Measurements from ENCODE around the gene GNRHR. TPM values are rescaled to one million over a fixed set of nuclear protein-coding genes. Genes with fewer than 3 reads are reported as not detected.
"Not testable (repeated sequence)": the region's sequence is repeated elsewhere in the genome, so short reads cannot be mapped to it uniquely, and the experiment has no call there.

GNRHR gene, protein sequence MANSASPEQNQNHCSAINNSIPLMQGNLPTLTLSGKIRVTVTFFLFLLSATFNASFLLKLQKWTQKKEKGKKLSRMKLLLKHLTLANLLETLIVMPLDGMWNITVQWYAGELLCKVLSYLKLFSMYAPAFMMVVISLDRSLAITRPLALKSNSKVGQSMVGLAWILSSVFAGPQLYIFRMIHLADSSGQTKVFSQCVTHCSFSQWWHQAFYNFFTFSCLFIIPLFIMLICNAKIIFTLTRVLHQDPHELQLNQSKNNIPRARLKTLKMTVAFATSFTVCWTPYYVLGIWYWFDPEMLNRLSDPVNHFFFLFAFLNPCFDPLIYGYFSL
- not detected in 2 replicates for total RNA-seq (2014; rRNA removed; shearing (Covaris generic))

DNA sequence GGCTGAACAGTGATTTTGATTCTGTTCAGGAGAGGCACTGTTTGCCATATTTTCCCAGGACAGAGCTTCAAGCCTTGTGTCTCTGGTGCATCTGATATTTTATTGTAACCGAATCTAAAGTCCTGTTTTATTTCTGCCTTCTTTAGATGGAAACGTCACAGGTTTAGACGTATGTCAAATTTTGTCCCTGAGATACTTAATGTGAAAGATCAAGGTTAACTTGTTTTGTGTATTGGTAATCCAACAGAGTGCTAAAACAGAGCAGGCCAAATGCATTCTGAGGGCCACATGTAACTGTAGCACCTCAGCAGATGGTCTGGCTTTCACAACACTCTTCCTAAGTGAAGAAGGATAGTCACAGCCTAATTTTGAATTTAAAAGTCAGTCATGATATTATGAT is at the start of gene GNRHR:
Gene GNRHR, minus strand, starts transcription at position 101 of the 400 bp plus-strand sequence. Its CDS starts 53 bp downstream, at position 48.
- DNase-seq (ENCODE audit: low spot score) = no peak

DNA sequence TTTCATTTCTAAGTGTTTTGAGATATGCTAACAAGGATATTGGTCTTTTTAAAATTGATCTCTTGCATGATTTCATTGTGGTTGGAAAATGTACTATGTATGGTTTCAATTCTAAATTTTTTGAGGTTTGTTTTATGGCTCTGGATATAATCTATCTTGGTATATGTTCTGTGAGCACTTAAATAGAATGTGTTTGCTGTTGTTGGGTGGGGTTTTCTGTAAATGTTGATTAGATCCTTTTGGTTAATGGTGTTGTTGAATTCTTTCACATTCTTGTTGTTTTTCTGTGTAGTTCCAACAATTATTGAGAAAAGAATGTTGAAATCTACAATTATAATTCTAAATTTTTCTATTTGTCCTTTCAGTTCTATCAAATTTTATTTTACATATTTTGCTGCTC is 42.6 kb upstream of the GNRHR start:
- DNase-seq (ENCODE audit: low spot score) = no peak

GRCh38 chr4:67790721-67791120 is 36.5 kb upstream of the GNRHR start:
- no peak for DNase-seq (ENCODE audit: low spot score)

- no peak for DNase-seq (ENCODE audit: low spot score)
Observed at GRCh38 chr4:67787311-67787710, 33.1 kb upstream of the GNRHR start.

GRCh38 chr4:67785528-67785927 is 31.3 kb upstream of the GNRHR start:
- DNase-seq (ENCODE audit: low spot score) = no peak

DNA sequence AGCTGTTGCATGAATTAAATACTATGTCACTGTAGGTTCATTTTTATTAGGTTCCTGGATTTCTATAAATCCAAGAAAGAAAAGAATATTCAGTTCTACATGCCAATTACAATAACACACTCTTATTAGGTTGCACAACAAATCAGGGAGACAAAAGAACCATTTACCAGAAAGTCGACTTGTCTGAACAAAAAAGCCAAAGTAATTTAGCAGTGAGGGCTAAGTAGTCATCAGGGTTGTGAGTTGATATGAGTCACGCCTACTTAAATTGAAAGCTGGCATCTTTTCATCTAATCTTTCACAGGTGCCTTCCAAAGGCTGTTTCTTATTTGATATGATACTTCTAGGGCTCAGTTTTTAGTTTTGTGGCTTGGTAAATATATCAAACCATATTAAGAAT is 25.4 kb upstream of the GNRHR start:
- no peak for DNase-seq (ENCODE audit: low spot score)

- no peak for DNase-seq (ENCODE audit: low spot score)
Observed at GRCh38 chr4:67776746-67777145, 22.6 kb upstream of the GNRHR start.

- DNase-seq (ENCODE audit: low spot score) = no peak
Observed at GRCh38 chr4:67770422-67770821, 16.2 kb upstream of the GNRHR start.

- no peak for DNase-seq (ENCODE audit: low spot score)
Observed at GRCh38 chr4:67765928-67766327, 11.7 kb upstream of the GNRHR start.

DNA sequence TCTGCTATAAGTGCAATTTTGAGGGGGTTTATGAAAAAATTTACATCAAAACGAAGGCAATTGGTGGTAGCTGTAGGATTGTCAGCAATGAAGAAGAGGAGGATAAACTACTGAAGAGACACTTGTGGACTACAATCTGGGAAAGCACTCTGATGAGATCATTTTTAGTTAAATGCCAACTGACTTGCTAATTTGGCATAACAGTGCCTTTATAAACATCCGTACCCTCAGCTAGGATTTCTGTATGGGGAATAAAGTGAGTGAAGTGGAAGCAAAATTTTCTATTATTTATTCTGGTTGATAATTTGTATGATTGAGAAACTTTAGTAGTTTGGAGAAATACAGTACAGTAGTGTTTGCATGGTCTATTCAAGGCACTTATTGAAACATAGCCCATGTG is 11.2 kb upstream of the GNRHR start:
- no peak for DNase-seq (ENCODE audit: low spot score)

DNA sequence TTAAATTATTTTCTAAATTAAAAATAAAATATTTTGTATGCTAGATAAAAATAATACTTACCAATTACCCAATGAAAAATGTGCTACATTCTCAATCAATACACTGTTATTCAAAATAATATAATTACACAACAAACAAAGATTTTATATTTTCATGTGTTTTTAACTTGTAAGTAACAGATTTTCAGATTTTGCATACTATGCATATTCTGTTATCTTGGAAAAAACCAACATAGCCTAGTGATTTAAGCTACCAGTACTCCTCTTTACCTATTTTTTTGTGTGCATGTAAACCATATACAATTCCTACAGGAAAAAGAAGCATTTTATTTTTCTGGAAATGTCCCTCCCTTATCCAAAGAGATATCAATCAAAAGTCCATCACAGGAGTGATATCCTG is 10.0 kb upstream of the GNRHR start:
- DNase-seq (ENCODE audit: low spot score) = no peak

DNA sequence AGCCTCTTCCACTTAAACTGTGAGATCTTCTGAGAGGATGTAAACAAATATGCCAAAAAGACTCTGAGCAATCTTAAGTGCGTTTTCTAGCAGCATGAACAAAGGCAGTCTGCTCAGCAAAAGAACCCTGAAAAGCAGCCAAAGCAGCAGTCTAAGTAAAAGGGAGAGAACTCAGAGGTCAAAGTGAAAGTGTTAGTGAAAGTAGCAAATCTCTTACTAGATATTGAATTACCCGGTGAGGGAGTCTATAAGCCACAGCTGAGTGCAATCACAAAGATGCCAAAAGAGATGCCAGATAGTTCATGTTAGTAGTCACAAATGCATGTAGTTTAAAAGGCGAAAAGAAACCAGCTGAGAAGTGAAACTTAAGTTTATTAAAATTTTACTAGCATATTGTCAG is 7.9 kb upstream of the GNRHR start:
- no peak for DNase-seq (ENCODE audit: low spot score)

GRCh38 chr4:67756991-67757390 is 2.8 kb upstream of the GNRHR start:
- not testable (repeated sequence) for DNase-seq (ENCODE audit: low spot score)

DNA sequence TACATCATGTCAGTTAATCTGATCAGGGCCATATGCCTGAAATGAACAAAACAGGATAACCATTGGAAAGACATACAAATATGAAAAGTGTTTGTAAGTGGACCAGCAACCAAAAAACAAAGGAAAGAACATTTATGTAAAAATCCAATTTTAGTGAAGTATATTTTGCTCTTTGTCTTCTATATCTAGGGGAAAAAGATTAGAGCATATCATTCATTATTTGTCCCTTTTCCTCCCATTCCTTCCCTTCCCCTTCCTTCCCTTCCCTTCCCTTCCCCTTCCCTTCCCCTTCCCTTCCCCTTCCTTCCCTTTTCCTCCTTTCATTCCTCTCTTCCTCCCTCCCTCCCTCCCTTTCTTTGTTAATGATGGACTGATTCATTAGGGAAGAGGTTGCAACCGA is 1.8 kb upstream of the GNRHR start:
- DNase-seq (ENCODE audit: low spot score) = no peak

DNA sequence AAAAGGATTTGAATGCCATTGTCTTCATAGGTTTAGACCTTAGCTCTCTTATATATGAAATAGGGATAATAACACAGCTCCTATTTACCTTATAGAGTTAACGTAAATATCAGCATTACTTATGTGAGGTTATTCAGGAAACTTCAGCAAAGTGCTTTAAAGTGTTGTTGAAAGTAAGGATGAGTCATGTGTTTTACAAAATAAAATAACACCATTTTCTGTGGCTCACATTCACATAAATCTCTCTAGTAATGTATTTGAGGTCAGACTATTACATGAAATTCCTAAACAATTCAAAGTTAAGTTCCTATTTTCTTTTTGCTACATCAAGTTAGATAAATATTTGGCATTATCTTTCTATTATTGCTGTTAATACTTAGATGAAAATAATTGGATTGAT is 2.9 kb downstream of the GNRHR start:
- DNase-seq (ENCODE audit: low spot score) = no peak

DNA sequence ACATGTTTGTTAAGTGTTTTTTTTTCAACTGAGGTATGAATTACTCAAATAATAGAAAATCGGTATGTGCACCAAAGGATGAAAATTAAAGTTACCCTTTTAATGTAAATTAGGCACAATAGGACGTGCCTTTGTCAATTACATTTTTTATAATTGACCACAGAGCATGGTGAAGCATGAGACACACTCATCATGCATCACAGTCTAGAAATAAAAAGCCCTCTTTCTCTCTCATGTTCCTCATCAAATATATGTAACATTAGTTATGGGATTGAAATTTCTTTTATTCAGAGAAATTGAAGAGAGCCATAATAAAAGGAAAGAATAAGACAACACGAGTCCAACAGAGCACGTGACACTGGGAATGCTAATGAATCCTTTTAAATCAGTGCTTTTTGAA is 3.5 kb downstream of the GNRHR start:
- no peak for DNase-seq (ENCODE audit: low spot score)

DNA sequence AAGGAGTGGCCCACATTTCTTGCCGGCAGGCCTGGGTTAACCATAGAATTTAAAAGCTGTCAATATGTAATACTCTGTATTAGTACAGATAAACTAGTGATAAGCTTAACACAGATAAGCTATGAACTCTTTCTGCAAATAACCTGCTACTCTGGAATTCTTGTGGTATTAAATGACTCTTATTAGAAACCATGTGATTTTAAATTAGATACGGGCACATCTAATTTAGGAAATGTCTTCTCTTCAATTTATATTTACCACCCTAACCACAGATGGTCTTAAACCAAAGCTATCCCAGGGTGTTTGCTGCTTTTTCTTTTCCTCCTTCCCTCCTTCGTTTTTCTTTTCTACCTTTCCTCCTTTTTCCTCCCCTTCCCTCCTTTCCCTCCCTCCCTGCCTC is 4.9 kb downstream of the GNRHR start:
- DNase-seq (ENCODE audit: low spot score) = no peak

DNA sequence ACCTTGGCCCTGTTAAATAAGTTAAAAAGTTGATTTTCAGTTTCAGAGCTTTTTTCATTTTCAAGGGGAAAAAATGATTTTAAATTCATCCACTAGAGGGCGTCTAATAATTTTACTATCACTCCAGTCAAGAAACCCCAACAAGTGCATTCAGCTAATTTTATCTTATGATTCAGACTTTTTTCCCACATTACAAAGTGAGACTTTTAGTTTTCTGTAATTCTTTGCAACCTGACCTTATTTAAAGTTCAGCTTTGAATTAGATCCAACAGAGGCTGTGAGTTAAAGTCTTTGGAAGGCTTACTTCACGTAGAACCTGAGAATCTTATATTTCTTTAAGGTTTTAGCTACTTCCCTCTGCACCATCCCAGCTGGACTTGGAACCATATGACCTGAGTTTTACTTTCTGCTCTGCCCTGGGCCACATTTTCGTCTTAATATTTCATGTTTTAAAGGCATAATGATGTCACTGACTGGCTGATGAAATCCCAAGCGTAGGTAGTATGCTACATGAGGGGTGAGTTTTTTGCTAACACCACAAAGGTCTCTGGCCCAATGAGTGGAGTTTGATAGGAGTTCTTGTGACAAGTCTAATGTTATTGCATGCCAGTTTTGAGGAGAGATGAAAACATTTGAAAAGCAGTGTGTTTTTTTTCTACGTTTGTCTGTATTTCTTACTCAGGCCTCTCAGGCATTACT is 7.2 kb downstream of the GNRHR start:
- peak; percentile 43 for DNase-seq (ENCODE audit: low spot score)

- no peak for DNase-seq (ENCODE audit: low spot score)
Observed at GRCh38 chr4:67744561-67745283, 9.5 kb downstream of the GNRHR start.

DNA sequence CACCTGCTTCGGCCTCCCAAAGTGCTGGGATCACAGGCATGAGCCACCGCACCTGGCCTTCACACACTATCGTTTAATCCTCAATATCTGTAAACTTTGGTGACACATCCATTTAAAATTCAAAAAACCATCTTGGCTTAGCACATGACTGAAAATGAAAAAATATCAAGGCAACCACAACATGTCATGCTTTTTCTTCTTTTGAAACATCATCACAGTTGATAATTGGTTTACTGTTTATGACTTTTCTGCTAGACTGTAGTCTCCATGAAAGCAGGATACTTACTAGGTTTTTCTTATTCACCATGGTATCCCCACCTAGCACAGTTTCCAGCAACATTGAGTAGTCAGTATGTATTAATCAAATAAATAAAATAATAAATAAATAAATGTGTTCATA is 11.0 kb downstream of the GNRHR start:
- DNase-seq (ENCODE audit: low spot score) = no peak

DNA sequence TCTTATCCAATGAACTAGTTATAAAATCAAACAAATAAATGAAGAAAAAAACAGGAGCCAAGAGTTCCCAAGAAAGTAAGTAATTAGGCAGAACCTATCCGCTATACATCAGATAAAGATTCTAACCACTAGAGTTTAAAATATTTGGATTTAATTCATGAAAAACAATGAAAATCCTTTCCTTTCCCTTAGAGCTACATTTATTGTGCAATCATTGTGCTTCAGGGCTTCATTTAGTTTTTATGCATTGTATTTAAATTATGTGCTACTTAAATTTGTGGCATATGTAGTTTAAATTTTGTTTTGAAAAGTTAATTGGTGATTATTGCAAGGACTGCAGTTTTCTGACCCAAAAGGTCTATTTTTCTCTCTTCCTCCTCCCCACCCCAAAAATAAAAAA is 17.9 kb downstream of the GNRHR start:
- no peak for DNase-seq (ENCODE audit: low spot score)

- DNase-seq (ENCODE audit: low spot score) = no peak
Observed at GRCh38 chr4:67735325-67735724, 18.9 kb downstream of the GNRHR start.

DNA sequence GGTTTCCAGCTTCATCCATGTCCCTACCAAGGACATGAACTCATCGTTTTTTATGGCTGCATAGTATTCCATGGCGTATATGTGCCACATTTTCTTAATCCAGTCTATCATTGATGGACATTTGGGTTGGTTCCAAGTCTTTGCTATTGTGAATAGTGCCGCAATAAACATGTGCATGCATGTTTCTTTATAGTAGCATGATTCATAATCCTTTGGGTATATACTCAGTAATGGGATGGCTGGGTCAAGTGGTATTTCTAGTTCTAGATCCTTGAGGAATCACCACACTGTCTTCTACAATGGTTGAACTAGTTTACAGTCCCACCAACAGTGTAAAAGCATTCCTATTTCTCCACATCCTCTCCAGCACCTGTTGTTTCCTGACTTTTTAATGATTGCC is 23.7 kb downstream of the GNRHR start:
- DNase-seq (ENCODE audit: low spot score) = not testable (repeated sequence)
